ENCODE data around the gene CENPH. TPM values are rescaled to one million over a fixed set of nuclear protein-coding genes. Genes with fewer than 3 reads are reported as not detected.

The CENPH gene
- total and polyA plus RNA-seq, 2 of the 13 experiments (the other 11 are each of a cell fraction or from before 2014, with no cell fraction given) = 11.2 to 28.8 TPM

- TF ChIP-seq ZXDC (CRISPR knock-in tag; IDR thresholded peaks at IDR 0.05) (no peak), ZNF589 (CRISPR knock-in tag; conservative IDR thresholded peaks at IDR 0.05) (no peak), JARID2 (CRISPR knock-in tag; IDR thresholded peaks at IDR 0.05; ENCODE audit: insufficient replicate concordance) (no peak), SOX13 (IDR thresholded peaks at IDR 0.05) (no peak), SOX13 (CRISPR knock-in tag; conservative IDR thresholded peaks at IDR 0.05 in 1 of 2, IDR thresholded peaks at IDR 0.05 in 1 of 2) (peak in 1 of 2 experiments; percentile 51; a peak in 2 of 4 replicates), GABPA (IDR thresholded peaks at IDR 0.05; ENCODE audit: low read depth, low read length) (peak; percentile 76), GABPA (CRISPR knock-in tag; IDR thresholded peaks at IDR 0.05; ENCODE audit: low read depth) (peak; percentile 92), ZBTB34 (CRISPR knock-in tag; IDR thresholded peaks at IDR 0.05) (no peak), ZNF850 (CRISPR knock-in tag; conservative IDR thresholded peaks at IDR 0.05) (no peak), PRMT3 (CRISPR knock-in tag; IDR thresholded peaks at IDR 0.05; ENCODE audit: borderline replicate concordance, low read depth) (no peak), ZNF235 (CRISPR knock-in tag; IDR thresholded peaks at IDR 0.05; ENCODE audit: borderline replicate concordance) (no peak), IRF2 (CRISPR knock-in tag; IDR thresholded peaks at IDR 0.05) (peak; percentile 21; the same call in 1 of the 2 replicates), ZNF558 (CRISPR knock-in tag; IDR thresholded peaks at IDR 0.05; ENCODE audit: borderline replicate concordance) (no peak), ZNF557 (CRISPR knock-in tag; IDR thresholded peaks at IDR 0.05) (no peak), MAFG (CRISPR knock-in tag; IDR thresholded peaks at IDR 0.05) (no peak), ZKSCAN8 (CRISPR knock-in tag; IDR thresholded peaks at IDR 0.05; ENCODE audit: borderline replicate concordance) (0 out of 2 replicates have a peak, but pooled peaks have one; percentile 48), ARNTL (CRISPR knock-in tag; IDR thresholded peaks at IDR 0.05) (no peak), NFIB (CRISPR knock-in tag; IDR thresholded peaks at IDR 0.05; ENCODE audit: borderline replicate concordance) (no peak), ETS1 (CRISPR knock-in tag; IDR thresholded peaks at IDR 0.05) (no peak), PHF8 (CRISPR knock-in tag; IDR thresholded peaks at IDR 0.05) (peak; percentile 94), DR1 (CRISPR knock-in tag; IDR thresholded peaks at IDR 0.05) (peak; percentile 96), DMTF1 (CRISPR knock-in tag; IDR thresholded peaks at IDR 0.05) (no peak)
Observed at GRCh38 chr5:69234457-69235268, 45.3 kb downstream of the CENPH start, which contains the start of gene CDK7 (continued).

Data from HepG2 (cell line).